ENCODE data around the gene SPIN3.

GRCh38 chrX:56947699-56948098 is 47.6 kb downstream of the SPIN3 start:
- TF ChIP-seq, protein P1, sequence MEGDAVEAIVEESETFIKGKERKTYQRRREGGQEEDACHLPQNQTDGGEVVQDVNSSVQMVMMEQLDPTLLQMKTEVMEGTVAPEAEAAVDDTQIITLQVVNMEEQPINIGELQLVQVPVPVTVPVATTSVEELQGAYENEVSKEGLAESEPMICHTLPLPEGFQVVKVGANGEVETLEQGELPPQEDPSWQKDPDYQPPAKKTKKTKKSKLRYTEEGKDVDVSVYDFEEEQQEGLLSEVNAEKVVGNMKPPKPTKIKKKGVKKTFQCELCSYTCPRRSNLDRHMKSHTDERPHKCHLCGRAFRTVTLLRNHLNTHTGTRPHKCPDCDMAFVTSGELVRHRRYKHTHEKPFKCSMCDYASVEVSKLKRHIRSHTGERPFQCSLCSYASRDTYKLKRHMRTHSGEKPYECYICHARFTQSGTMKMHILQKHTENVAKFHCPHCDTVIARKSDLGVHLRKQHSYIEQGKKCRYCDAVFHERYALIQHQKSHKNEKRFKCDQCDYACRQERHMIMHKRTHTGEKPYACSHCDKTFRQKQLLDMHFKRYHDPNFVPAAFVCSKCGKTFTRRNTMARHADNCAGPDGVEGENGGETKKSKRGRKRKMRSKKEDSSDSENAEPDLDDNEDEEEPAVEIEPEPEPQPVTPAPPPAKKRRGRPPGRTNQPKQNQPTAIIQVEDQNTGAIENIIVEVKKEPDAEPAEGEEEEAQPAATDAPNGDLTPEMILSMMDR (IDR thresholded peaks at IDR 0.05) = no peak
- no peak for TF ChIP-seq EZH2phosphoT487 (IDR thresholded peaks at IDR 0.05)

Data from neural progenitor cell (in vitro differentiated cells).